ENCODE data around the gene CMTM5. TPM values are rescaled to one million over a fixed set of nuclear protein-coding genes. Genes with fewer than 3 reads are reported as not detected.
"Not testable (repeated sequence)": the region's sequence is repeated elsewhere in the genome, so short reads cannot be mapped to it uniquely, and the experiment has no call there.

CMTM5 gene
- total RNA-seq, 8 experiments from 2014 or later = 0.05 to 2.0 (median 0.40) TPM; not detected in 1

- H3K4me3 ChIP-seq; ATAC-seq (replicated peaks in 6 of 8); H3K27ac ChIP-seq; in situ Hi-C loops (cut with MboI; ENCODE audit: low pct_unique_long_range_greater_than_20kb in 2 of 9, low sequenced_read_pairs in 9 of 9, unreplicated experiment in 9 of 9); H3K4me1 ChIP-seq (replicated peaks in 1 of 2): not testable (repeated sequence)
- WGBS, 10 experiments = 90% methylated on average over 2 of the region's 12 CpGs; no CpG with 5 or more reads in 9 of the 10 experiments
These were observed 40.4 kb downstream of the CMTM5 start for GRCh38 chr14:23417269-23417668.

- ATAC-seq (replicated peaks in 6 of 8) = no peak
- 65 to 100% (median 70%) methylated on average over 4 to 13 of the region's 21 CpGs; no CpG with 5 or more reads in 5 of the 10 experiments for WGBS, 10 experiments
- Histone ChIP-seq H3K27ac (no peak overlapping the region), H3K4me1 (replicated peaks in 1 of 2) (no peaks in the 10 kb centered on the region), H3K4me3 (no peak overlapping the region)
- in situ Hi-C loops (cut with MboI; ENCODE audit: low pct_unique_long_range_greater_than_20kb in 2 of 9, low sequenced_read_pairs in 9 of 9, unreplicated experiment in 9 of 9) = no loop called here
These were observed 41.2 kb downstream of the CMTM5 start for GRCh38 chr14:23418021-23418420.

GRCh38 chr14:23419646-23420045, 42.8 kb downstream of the CMTM5 start:
- H3K27ac ChIP-seq; H3K4me1 ChIP-seq (replicated peaks in 1 of 2); H3K4me3 ChIP-seq; in situ Hi-C loops (cut with MboI; ENCODE audit: low pct_unique_long_range_greater_than_20kb in 2 of 9, low sequenced_read_pairs in 9 of 9, unreplicated experiment in 9 of 9); ATAC-seq (replicated peaks in 6 of 8): not testable (repeated sequence)
- WGBS, 10 experiments = 0 to 40% methylated on average over 1 of the region's 17 CpGs; no CpG with 5 or more reads in 8 of the 10 experiments

- in situ Hi-C loops (cut with MboI; ENCODE audit: low pct_unique_long_range_greater_than_20kb in 2 of 9, low sequenced_read_pairs in 9 of 9, unreplicated experiment in 9 of 9) = no loop called here
- no peak overlapping the region for H3K27ac ChIP-seq
- H3K4me3 ChIP-seq = no peak overlapping the region
- no peak for ATAC-seq (replicated peaks in 6 of 8)
- H3K4me1 ChIP-seq (replicated peaks in 1 of 2) = no peaks in the 10 kb centered on the region
These were observed 44.7 kb downstream of the CMTM5 start for GRCh38 chr14:23421594-23421993.

- in situ Hi-C loops (cut with MboI; ENCODE audit: low pct_unique_long_range_greater_than_20kb in 2 of 9, low sequenced_read_pairs in 9 of 9, unreplicated experiment in 9 of 9) = no loop called here
These were observed 46.8 kb downstream of the CMTM5 start for GRCh38 chr14:23423657-23424056.

GRCh38 chr14:23425169-23425568, 48.3 kb downstream of the CMTM5 start:
- 45 to 70% (median 50%) methylated on average over 1 to 5 of the region's 10 CpGs; no CpG with 5 or more reads in 5 of the 10 experiments for WGBS, 10 experiments
- in situ Hi-C loops (cut with MboI; ENCODE audit: low pct_unique_long_range_greater_than_20kb in 2 of 9, low sequenced_read_pairs in 9 of 9, unreplicated experiment in 9 of 9) = no loop called here
- Histone ChIP-seq H3K4me1 (replicated peaks in 1 of 2) (peaks cover 0 to under 1% of the 10 kb centered on the region in 2 donors), H3K4me3 (no peak overlapping the region), H3K27ac (no peak overlapping the region)
- ATAC-seq (replicated peaks in 6 of 8) = no peak

More at GRCh38 chr14:23423657-23424056, 46.8 kb downstream of the CMTM5 start:
- no peak overlapping the region for H3K27ac ChIP-seq
- WGBS, 10 experiments = 0 to 100% (median 81%) methylated on average over 1 to 5 of the region's 6 CpGs; no CpG with 5 or more reads in 4 of the 10 experiments
- H3K4me1 ChIP-seq (replicated peaks in 1 of 2) = no peaks in the 10 kb centered on the region
- H3K4me3 ChIP-seq = no peak overlapping the region
- ATAC-seq (replicated peaks in 6 of 8) = no peak

GRCh38 chr14:23425798-23426197, 49.0 kb downstream of the CMTM5 start:
- H3K4me1 ChIP-seq (replicated peaks in 1 of 2); H3K27ac ChIP-seq; in situ Hi-C loops (cut with MboI; ENCODE audit: low pct_unique_long_range_greater_than_20kb in 2 of 9, low sequenced_read_pairs in 9 of 9, unreplicated experiment in 9 of 9); ATAC-seq (replicated peaks in 6 of 8); H3K4me3 ChIP-seq: not testable (repeated sequence)
- 60 to 94% (median 70%) methylated on average over 1 to 3 of the region's 6 CpGs; no CpG with 5 or more reads in 6 of the 10 experiments for WGBS, 10 experiments

GRCh38 chr14:23428686-23429495, 52.0 kb downstream of the CMTM5 start:
- in situ Hi-C loops (cut with MboI; ENCODE audit: low pct_unique_long_range_greater_than_20kb in 2 of 9, low sequenced_read_pairs in 9 of 9, unreplicated experiment in 9 of 9) = no loop called here
- 0 to 100% (median 60%) methylated on average over 1 to 4 of the region's 13 CpGs; no CpG with 5 or more reads in 3 of the 10 experiments for WGBS, 10 experiments
- no peak for ATAC-seq (replicated peaks in 6 of 8)
- H3K27ac ChIP-seq = no peak overlapping the region
- H3K4me1 ChIP-seq (replicated peaks in 1 of 2) = peaks cover 8 to 10% of the 10 kb centered on the region in 2 donors
- H3K4me3 ChIP-seq = no peak overlapping the region

Other genes starting within 250 kb of the CMTM5 start
- gene SLC7A8, start 193.4 kb upstream of the CMTM5 start, total RNA-seq = 10 to 100 TPM in 3 of 8 experiments, 1 to 10 TPM in 4, under 1 TPM in 1; 0.96 to 55.9 (median 3.4) TPM
- gene RNF212B, start 139.1 kb upstream of the CMTM5 start, total RNA-seq = not detected
- 1 to 10 TPM; 3.5 to 9.9 (median 7.4) TPM for gene HOMEZ, start 90.9 kb upstream of the CMTM5 start, total RNA-seq
- 10 to 100 TPM in 6 of 8 experiments, 1 to 10 TPM in 2; 6.1 to 21.3 (median 12.6) TPM for gene PPP1R3E, start 74.2 kb upstream of the CMTM5 start, total RNA-seq
- gene BCL2L2, start 70.2 kb upstream of the CMTM5 start, total RNA-seq = 10 to 100 TPM; 12.6 to 37.7 (median 19.0) TPM
- gene PABPN1, start 55.6 kb upstream of the CMTM5 start, total RNA-seq = 100 to 1,000 TPM in 4 of 8 experiments, 10 to 100 TPM in 4; 57.2 to 162 (median 91.9) TPM
- 100 to 1,000 TPM in 1 of 8 experiments, 10 to 100 TPM in 4, 1 to 10 TPM in 3; 3.1 to 110 (median 39.3) TPM for gene SLC22A17, start 24.2 kb upstream of the CMTM5 start, total RNA-seq
- 1 to 10 TPM; 1.0 to 9.6 (median 2.8) TPM for gene EFS, start 11.9 kb upstream of the CMTM5 start, total RNA-seq
- under 1 TPM in 4 of 8 experiments, not detected in 4; 0.14 to 0.66 (median 0.44) TPM for gene IL25, start 4.2 kb upstream of the CMTM5 start, total RNA-seq
- gene MYH6, start 31.2 kb downstream of the CMTM5 start, total RNA-seq = under 1 TPM in 5 of 8 experiments, not detected in 3; 0.05 to 0.47 (median 0.14) TPM
- under 1 TPM in 7 of 8 experiments, not detected in 1; 0.04 to 0.93 (median 0.14) TPM for gene MYH7, start 58.6 kb downstream of the CMTM5 start, total RNA-seq
- gene NGDN, start 92.7 kb downstream of the CMTM5 start, total RNA-seq = 10 to 100 TPM; 38.1 to 67.6 (median 56.4) TPM
- 1 to 10 TPM; 2.3 to 7.9 (median 4.7) TPM for gene ZFHX2, start 174.7 kb downstream of the CMTM5 start, total RNA-seq
- 10 to 100 TPM; 10.4 to 30.8 (median 14.9) TPM for gene THTPA, start 179.2 kb downstream of the CMTM5 start, total RNA-seq
- gene AP1G2, start 190.7 kb downstream of the CMTM5 start, total RNA-seq = 100 to 1,000 TPM in 1 of 8 experiments, 10 to 100 TPM in 6, 1 to 10 TPM in 1; 7.5 to 125 (median 25.5) TPM
- gene JPH4, start 201.7 kb downstream of the CMTM5 start, total RNA-seq = 10 to 100 TPM in 7 of 8 experiments, 1 to 10 TPM in 1; 1.6 to 41.5 (median 21.9) TPM

Data from motor neuron (in vitro differentiated cells).